PC-9 (cell line): ENCODE data around the gene ZDHHC11B.
"Not testable (repeated sequence)": the region's sequence is repeated elsewhere in the genome, so short reads cannot be mapped to it uniquely, and the experiment has no call there.

ENCODE experiments used
- EZH2 ChIP-seq: fragments of 200-600 bp; sonication (generic); IDR thresholded peaks from 2 replicates; pipeline ENCODE4 v1.8.0; 2017; ENCODE audit warnings: antibody characterized with exemption, low read depth
- TF ChIP-seq, protein P1 (sequence below): fragments of 200-600 bp; sonication (generic); conservative IDR thresholded peaks from 2 replicates; pipeline ENCODE4 v1.6.1; 2017; ENCODE audit warnings: mixed run types, antibody characterized with exemption, mild to moderate bottlenecking, moderate library complexity

DNA sequence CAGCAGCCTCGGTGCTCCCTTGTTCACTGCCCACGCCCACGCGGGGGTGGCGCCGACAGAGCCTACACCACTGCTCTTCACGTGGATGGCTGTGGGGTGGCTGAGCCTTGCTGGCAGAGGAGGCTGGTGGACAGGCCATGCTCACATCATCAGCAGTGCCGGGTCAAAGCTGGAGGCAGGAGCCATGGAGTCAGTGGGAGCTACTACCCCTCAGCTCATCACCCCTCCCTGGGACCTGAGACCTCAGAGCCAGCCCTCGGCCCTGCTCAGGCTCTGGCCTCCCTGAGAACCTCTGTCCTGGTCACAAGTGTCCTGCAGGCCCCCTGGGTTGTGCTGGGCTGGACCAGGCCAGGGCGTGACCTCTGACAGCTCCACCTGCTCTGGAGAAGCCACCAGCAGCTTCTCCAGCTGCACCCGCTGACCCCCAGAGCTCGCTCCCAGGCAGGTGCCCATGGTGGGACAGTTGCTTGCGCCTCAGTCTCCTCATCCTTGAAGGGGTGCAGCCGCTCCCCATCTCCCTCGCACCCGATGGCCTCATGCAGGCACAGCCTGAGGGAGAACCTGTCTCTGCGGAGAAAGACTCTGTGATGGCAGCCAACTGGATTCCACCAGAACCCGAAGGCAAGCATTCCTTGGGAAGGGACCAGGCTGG lies 9.5 kb downstream of the ZDHHC11B start:
- TF ChIP-seq, protein P1, sequence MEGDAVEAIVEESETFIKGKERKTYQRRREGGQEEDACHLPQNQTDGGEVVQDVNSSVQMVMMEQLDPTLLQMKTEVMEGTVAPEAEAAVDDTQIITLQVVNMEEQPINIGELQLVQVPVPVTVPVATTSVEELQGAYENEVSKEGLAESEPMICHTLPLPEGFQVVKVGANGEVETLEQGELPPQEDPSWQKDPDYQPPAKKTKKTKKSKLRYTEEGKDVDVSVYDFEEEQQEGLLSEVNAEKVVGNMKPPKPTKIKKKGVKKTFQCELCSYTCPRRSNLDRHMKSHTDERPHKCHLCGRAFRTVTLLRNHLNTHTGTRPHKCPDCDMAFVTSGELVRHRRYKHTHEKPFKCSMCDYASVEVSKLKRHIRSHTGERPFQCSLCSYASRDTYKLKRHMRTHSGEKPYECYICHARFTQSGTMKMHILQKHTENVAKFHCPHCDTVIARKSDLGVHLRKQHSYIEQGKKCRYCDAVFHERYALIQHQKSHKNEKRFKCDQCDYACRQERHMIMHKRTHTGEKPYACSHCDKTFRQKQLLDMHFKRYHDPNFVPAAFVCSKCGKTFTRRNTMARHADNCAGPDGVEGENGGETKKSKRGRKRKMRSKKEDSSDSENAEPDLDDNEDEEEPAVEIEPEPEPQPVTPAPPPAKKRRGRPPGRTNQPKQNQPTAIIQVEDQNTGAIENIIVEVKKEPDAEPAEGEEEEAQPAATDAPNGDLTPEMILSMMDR: not testable (repeated sequence)
- TF ChIP-seq EZH2: not testable (repeated sequence)
